RWPE1 (cell line): ENCODE data around the gene GOLGA2.

Experiments
- CTCF ChIA-PET: fragments of 350-600 bp; sonication (Branson Sonifier 250); formaldehyde crosslinking; extraction: SDS; loops from one replicate; lab custom pipeline; 2021; lab: Yijun Ruan, JAX
- POLR2A ChIA-PET: fragments of 400-600 bp; formaldehyde crosslinking; extraction: SDS; loops from one replicate; lab custom pipeline; 2020; ENCODE audit warnings: antibody characterized with exemption; ENCODE audit not compliant: low non-redundant PET; lab: Yijun Ruan, JAX
- DNase-seq: peaks from one replicate; pipeline ENCODE4 v3.0.0; 2012; ENCODE audit warnings: low spot score
- H3K27ac ChIP-seq: fragments of 450-650 bp; 2 replicates; pipeline ENCODE4 v1.5.1; 2017
- CTCF ChIP-seq: fragments of 450-650 bp; conservative IDR thresholded peaks from 2 replicates; pipeline ENCODE4 v1.5.1; 2017; ENCODE audit warnings: low read depth, mild to moderate bottlenecking

GOLGA2 gene

GRCh38 chr9:128226412-128226801, 49.4 kb downstream of the GOLGA2 start:
- no peak for DNase-seq
- no peak overlapping the region for H3K27ac ChIP-seq
- CTCF ChIA-PET = interaction anchor here (0.6 kb wide), 1 partner anchor 65 kb away, joined by 3 read pairs; no protein-coding TSS in a partner anchor
- TF ChIP-seq CTCF = no peak
- POLR2A ChIA-PET = no interaction called here

GRCh38 chr9:128225770-128226411, 49.9 kb downstream of the GOLGA2 start:
- ChIA-PET POLR2A (no interaction called here), CTCF (interaction anchor here (0.5 to 1.1 kb wide), 2 partner anchors 27 to 1517 kb away, joined by 3 to 6 read pairs; no protein-coding TSS in a partner anchor)
- H3K27ac ChIP-seq = no peak overlapping the region
- no peak for DNase-seq
- TF ChIP-seq CTCF = no peak

- ChIA-PET CTCF (interaction anchor here (0.5 to 1.1 kb wide), 3 partner anchors 13 to 28 kb away, joined by 3 to 6 read pairs (median 4); no protein-coding TSS in a partner anchor), POLR2A (no interaction called here)
- DNase-seq = no peak
- no peak overlapping the region for H3K27ac ChIP-seq
- no peak for TF ChIP-seq CTCF
These were observed 50.9 kb downstream of the GOLGA2 start for GRCh38 chr9:128224877-128225276.

GRCh38 chr9:128222880-128223670, 52.7 kb downstream of the GOLGA2 start:
- ChIA-PET CTCF (no interaction called here), POLR2A (no interaction called here)
- DNase-seq = no peak
- 0 out of 2 replicates have a peak overlapping the region, but pooled peaks have one; percentile 1 for H3K27ac ChIP-seq
- no peak for TF ChIP-seq CTCF

GRCh38 chr9:128222026-128222425, 53.8 kb downstream of the GOLGA2 start:
- POLR2A ChIA-PET = interaction anchor here (0.6 kb wide), 1 partner anchor 116 kb away, joined by 4 read pairs; no protein-coding TSS in a partner anchor
- no peak for TF ChIP-seq CTCF
- no peak for DNase-seq
- CTCF ChIA-PET = interaction anchor here (0.6 to 0.7 kb wide), 2 partner anchors 19 to 30 kb away, joined by 3 read pairs; partner anchors contain the start of gene DNM1
- 0 out of 2 replicates have a peak overlapping the region, but pooled peaks have one; percentile 1 for H3K27ac ChIP-seq

- peak overlapping the region; percentile 59 for H3K27ac ChIP-seq
- ChIA-PET CTCF (interaction anchor here (1.1 kb wide), 1 partner anchor 16 kb away, joined by 4 read pairs; no protein-coding TSS in a partner anchor), POLR2A (interaction anchor here (0.6 kb wide), 1 partner anchor 40 kb away, joined by 3 read pairs; no protein-coding TSS in a partner anchor)
- no peak for DNase-seq
- TF ChIP-seq CTCF = no peak
These were observed 56.0 kb downstream of the GOLGA2 start for GRCh38 chr9:128219831-128220230.
